HepG2 (cell line): Measurements from ENCODE around the gene NFASC. TPM values are rescaled to one million over a fixed set of nuclear protein-coding genes. Genes with fewer than 3 reads are reported as not detected.

Source experiments
- ATAC-seq: fragments of 200-7000 bp; cut with Tn5 transposase; 3 replicates; pipeline ENCODE4 v1.9.1; 2020; ENCODE audit warnings: mild to moderate bottlenecking, moderate library complexity
- BruUV-seq: library from RNA; stranded (reverse); fragments of 400-500 nt; replicated peaks from 2 replicates; lab custom pipeline; 2021; lab: Mats Ljungman, UMichigan
- CTCF ChIA-PET: fragments of 300-600 bp; formaldehyde crosslinking; extraction: SDS; loops from one replicate; lab custom pipeline; 2021; ENCODE audit warnings: low total read pairs, inconsistent platforms, low intra/inter-chr PET ratio; lab: Yijun Ruan, JAX
- POLR2A ChIA-PET: fragments of 350-600 bp; sonication (Branson Sonifier 250); formaldehyde crosslinking; loops from one replicate; lab custom pipeline; 2020; ENCODE audit warnings: antibody characterized with exemption, inconsistent platforms; lab: Yijun Ruan, JAX
- DNase-seq: peaks from one replicate; pipeline ENCODE4 v3.0.0-alpha.2; 2015; ENCODE audit warnings: low spot score
- FAIRE-seq: peaks from 3 replicates; lab custom pipeline; 2011; peaks lifted over from hg19 to GRCh38; lab: Jason Lieb, UNC
- H2AFZ ChIP-seq: one replicate; pipeline ENCODE4 v1.6.1; 2011; ENCODE audit warnings: low read length, inconsistent platforms
- H3K27ac ChIP-seq: fragments of 300-600 bp; 3 replicates; pipeline ENCODE4 v1.8.0; 2011; ENCODE audit warnings: mixed run types, mild to moderate bottlenecking, mixed read lengths, low read length, inconsistent platforms; ENCODE audit not compliant: insufficient read depth; ENCODE audit errors: extremely low read length
- H3K27me3 ChIP-seq, 2 experiments: fragments of 200-600 bp in 1 of 2; 2 replicates in 1 of 2; 3 replicates in 1 of 2; pipeline versions ENCODE4 v1.6.0 to v1.8.0; 2011; ENCODE audit warnings: low read length in 2 of 2, mild to moderate bottlenecking in 2 of 2, moderate library complexity in 2 of 2, inconsistent platforms in 1 of 2; ENCODE audit not compliant: insufficient read depth in 2 of 2, control insufficient read depth in 1 of 2
- H3K36me3 ChIP-seq, 2 experiments: fragments of 200-600 bp in 1 of 2; replicated peaks in 1 of 2; 2 replicates in 1 of 2; 3 replicates in 1 of 2; pipeline versions ENCODE4 v1.5.1 to v1.8.0; 2011; ENCODE audit warnings: low read length in 2 of 2, inconsistent platforms in 1 of 2; ENCODE audit not compliant: insufficient read depth in 2 of 2, control insufficient read depth in 1 of 2
- H3K4me1 ChIP-seq: 2 replicates; pipeline ENCODE4 v1.5.1; 2012; ENCODE audit warnings: low read length, inconsistent platforms; ENCODE audit not compliant: insufficient read depth
- H3K4me2 ChIP-seq: 2 replicates; pipeline ENCODE4 v1.6.0; 2011; ENCODE audit warnings: low read depth, low read length, inconsistent platforms
- H3K4me3 ChIP-seq, 3 experiments: fragments of 200-600 bp in 1 of 3; sonication (generic), shearing (Covaris generic) in 1 of 3; replicated peaks in 1 of 3; 2 replicates each; pipeline ENCODE4 v1.5.1; 2011 to 2016; ENCODE audit warnings: low read length in 3 of 3, inconsistent platforms in 2 of 3, low read depth in 2 of 3, mild to moderate bottlenecking in 2 of 3, control low read depth in 1 of 3, mixed read lengths in 1 of 3; ENCODE audit not compliant: insufficient read depth in 1 of 3
- H3K79me2 ChIP-seq: one replicate; pipeline ENCODE4 v1.6.1; 2011; ENCODE audit warnings: low read length, inconsistent platforms; ENCODE audit not compliant: insufficient read depth
- H3K9ac ChIP-seq: 2 replicates; pipeline ENCODE4 v1.6.0; 2011; ENCODE audit warnings: mild to moderate bottlenecking, low read depth, low read length, inconsistent platforms; ENCODE audit not compliant: insufficient read depth
- H3K9me3 ChIP-seq: 2 replicates; pipeline ENCODE4 v1.5.1; 2012; ENCODE audit warnings: mild to moderate bottlenecking, low read length
- H4K20me1 ChIP-seq: 2 replicates; pipeline ENCODE4 v1.6.0; 2011; ENCODE audit warnings: inconsistent platforms, mild to moderate bottlenecking, low read length, moderate library complexity; ENCODE audit not compliant: insufficient read depth
- GMEB1 ChIP-seq: sonication (generic); formaldehyde crosslinking; IDR thresholded peaks from 2 replicates; pipeline ENCODE4 v1.5.1; 2020; ENCODE audit warnings: missing genetic modification reagents, mild to moderate bottlenecking, borderline replicate concordance
- MXD3 ChIP-seq: IDR thresholded peaks from 2 replicates; pipeline ENCODE4 v1.6.1; 2016; ENCODE audit warnings: mild to moderate bottlenecking, missing biosample characterization, missing genetic modification reagents
- ZBTB39 ChIP-seq: sonication (generic); formaldehyde crosslinking; IDR thresholded peaks from 2 replicates; pipeline ENCODE4 v1.5.0; 2020; ENCODE audit warnings: missing genetic modification reagents
- ZNF414 ChIP-seq: sonication (generic); formaldehyde crosslinking; IDR thresholded peaks from 2 replicates; pipeline ENCODE4 v1.5.0; 2020; ENCODE audit warnings: missing genetic modification reagents
- ZNF503 ChIP-seq: sonication (generic); formaldehyde crosslinking; IDR thresholded peaks from 2 replicates; pipeline ENCODE4 v1.4.0; 2020; ENCODE audit warnings: missing genetic modification reagents
- ZSCAN25 ChIP-seq: sonication (generic); formaldehyde crosslinking; IDR thresholded peaks from 2 replicates; pipeline ENCODE4 v1.8.0; 2022; ENCODE audit warnings: mild to moderate bottlenecking, missing genetic modification reagents
- WGBS: methylation state at CpG from one replicate; pipeline ENCODE4 v1.1.6; 2017; ENCODE audit warnings: low lambda C conversion rate; 5-methylcytosine and 5-hydroxymethylcytosine counted together
- in situ Hi-C: cut with HindIII; loops from 2 replicates; pipeline ENCODE4 v1.10.0; 2017; ENCODE audit warnings: low pct_unique_long_range_greater_than_20kb; ENCODE audit not compliant: extremely low pct_ligation_motif_present
- intact Hi-C: fragments of 100-400 bp; cut with micrococcal nuclease; formaldehyde crosslinking; loops from one replicate; pipeline ENCODE4 v1.10.0; 2022; ENCODE audit not compliant: unreplicated experiment
- polyA plus RNA-seq, 8 experiments: library from polyadenylated mRNA; depleted of rRNA in 3 of 8; stranded (reverse) in 7 of 8; unstranded in 1 of 8; fragments of >200 nt; fragmentation: Illumina TruSeq in 4 of 8; extraction: Trizol in 4 of 8; gene quantifications; 2 replicates each; pipeline versions ENCODE4 v1.2.1 to v1.2.3, GENCODE V29; 2011 to 2016; ENCODE audit warnings: low read depth in 4 of 8, missing spikeins in 1 of 8, mixed read lengths in 1 of 8; ENCODE audit not compliant: insufficient read depth in 1 of 8
- total RNA-seq, 5 experiments: library from RNA; depleted of rRNA; stranded (reverse); fragments of >200 nt; fragmentation: Illumina TruSeq; extraction: Trizol; gene quantifications; 2 replicates each; pipeline ENCODE4 v1.2.3, GENCODE V29; 2016; ENCODE audit warnings: low read depth in 1 of 5

Gene NFASC
- total and polyA plus RNA-seq, 2 of the 13 experiments (the other 11 are each of a cell fraction or from before 2014, with no cell fraction given): not detected

- TF ChIP-seq ZNF503 (CRISPR knock-in tag) (no peak), ZNF414 (CRISPR knock-in tag) (no peak)
Observed at GRCh38 chr1:204863024-204863423, 7.6 kb upstream of the NFASC start (continued).

GRCh38 chr1:204863730-204864129 is 6.9 kb upstream of the NFASC start:
- no peak overlapping the region for H2AFZ ChIP-seq
- no peak for TF ChIP-seq GMEB1 (CRISPR knock-in tag)
- TF ChIP-seq ZSCAN25 (CRISPR knock-in tag): no peak
- TF ChIP-seq MXD3 (CRISPR knock-in tag): no peak
- TF ChIP-seq ZBTB39 (CRISPR knock-in tag): no peak
- TF ChIP-seq, all 625 proteins: peak for 0
- Histone ChIP-seq H3K36me3 (no peaks in the 10 kb centered on the region), H3K27me3 (peaks cover 0 to 12% of the 10 kb centered on the region in 2 experiments; a peak in 2 of 5 replicates), H3K79me2 (no peaks in the 10 kb centered on the region), H3K4me2 (no peak overlapping the region), H3K9me3 (no peaks in the 10 kb centered on the region), H3K9ac (no peak overlapping the region), H3K4me3 (no peak overlapping the region), H4K20me1 (no peaks in the 10 kb centered on the region), H3K27ac (no peak overlapping the region), H3K4me1 (no peaks in the 10 kb centered on the region)
- intact Hi-C loops (no loop called here), in situ Hi-C loops (no loop called here)
- no TSS peak for BruUV-seq
- CTCF ChIA-PET: no interaction called here
- DNase-seq (no peak), ATAC-seq (no peak), FAIRE-seq (no peak)
- WGBS: 27% methylated on average over 4 of the region's 4 CpGs
- POLR2A ChIA-PET: no interaction called here
